Measurements from ENCODE around the gene GRAP. TPM values are rescaled to one million over a fixed set of nuclear protein-coding genes. Genes with fewer than 3 reads are reported as not detected.

The GRAP gene
- total RNA-seq, 1 donor from 2014 or later, result not detected

- Histone ChIP-seq H3K36me3 (ENCODE audit: control insufficient read depth, insufficient read depth, low read length) (peaks cover 46% of the 10 kb centered on the region), H3K4me3 (ENCODE audit: low read depth, low read length) (no peak overlapping the region), H3K27me3 (ENCODE audit: control insufficient read depth, insufficient read depth, low read length) (no peaks in the 10 kb centered on the region)
- TF ChIP-seq CTCF (IDR thresholded peaks at IDR 0.05; ENCODE audit: insufficient read depth, low read length, severe bottlenecking), result no peak
- no peak for FAIRE-seq
- no peak for DNase-seq (ENCODE audit: low read depth)
Measured at GRCh38 chr17:18995220-18995619, 51.5 kb downstream of the GRAP start.

DNA sequence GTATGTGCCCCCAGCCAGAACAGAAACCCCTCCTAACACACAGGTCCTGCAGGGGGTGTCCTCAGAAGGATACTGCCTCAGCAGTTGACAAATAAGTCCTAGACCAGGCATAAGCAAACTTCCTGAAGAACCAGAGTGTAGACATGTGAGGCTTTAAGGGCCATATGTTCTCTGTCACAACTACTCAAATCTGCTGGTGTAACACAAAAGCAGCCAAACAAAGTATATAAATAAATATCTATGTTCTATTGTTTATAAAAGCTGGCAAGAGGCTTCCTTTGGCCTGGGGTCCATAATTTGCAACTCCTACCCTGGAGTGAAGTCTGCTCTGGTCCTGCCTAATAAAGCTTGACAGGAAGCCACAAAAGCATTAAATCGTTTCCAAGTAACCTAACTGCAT is 52.1 kb downstream of the GRAP start:
- no peak for TF ChIP-seq CTCF (IDR thresholded peaks at IDR 0.05; ENCODE audit: insufficient read depth, low read length, severe bottlenecking)
- DNase-seq (ENCODE audit: low read depth) (no peak), FAIRE-seq (no peak)
- Histone ChIP-seq H3K36me3 (ENCODE audit: control insufficient read depth, insufficient read depth, low read length) (peaks cover 45% of the 10 kb centered on the region), H3K27me3 (ENCODE audit: control insufficient read depth, insufficient read depth, low read length) (no peaks in the 10 kb centered on the region), H3K4me3 (ENCODE audit: low read depth, low read length) (no peak overlapping the region)

DNA sequence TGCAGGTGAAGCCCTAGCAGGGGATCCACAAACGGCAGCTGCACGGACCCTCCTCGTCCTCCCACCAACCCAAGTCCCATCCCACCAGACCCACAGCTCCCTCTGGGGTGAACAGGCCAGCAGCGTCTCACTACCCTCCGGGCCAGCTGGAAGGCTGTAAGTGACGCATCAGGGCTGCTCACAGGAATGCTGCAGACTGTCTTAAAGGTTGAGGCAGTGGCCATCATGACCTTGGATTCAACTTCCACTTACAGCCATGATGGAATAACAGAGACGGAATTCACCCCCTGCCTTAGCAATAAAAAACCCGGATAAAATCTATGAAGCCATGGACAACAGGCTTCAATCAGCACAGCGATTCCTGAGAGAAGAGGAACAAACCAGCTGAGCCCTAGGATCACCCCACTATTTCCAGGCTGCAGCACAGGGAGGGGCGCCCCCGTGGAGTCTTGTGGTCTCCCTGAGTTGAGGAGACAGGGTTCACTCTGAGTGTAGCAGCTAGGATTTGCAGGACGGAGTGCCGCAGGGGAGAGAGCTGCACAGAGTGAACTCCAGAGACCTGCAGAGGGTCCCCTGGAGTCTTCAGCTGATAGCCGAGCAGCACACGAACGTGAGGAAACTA is 52.7 kb downstream of the GRAP start:
- no peak overlapping the region for H3K4me3 ChIP-seq (ENCODE audit: low read depth, low read length)
- no peak for FAIRE-seq
- TF ChIP-seq CTCF (IDR thresholded peaks at IDR 0.05; ENCODE audit: insufficient read depth, low read length, severe bottlenecking), result no peak
- DNase-seq (ENCODE audit: low read depth), result no peak
- H3K27me3 ChIP-seq (ENCODE audit: control insufficient read depth, insufficient read depth, low read length), result no peaks in the 10 kb centered on the region
- H3K36me3 ChIP-seq (ENCODE audit: control insufficient read depth, insufficient read depth, low read length), result peaks cover 41% of the 10 kb centered on the region

GRCh38 chr17:18992454-18993130 is 54.2 kb downstream of the GRAP start:
- H3K27me3 ChIP-seq (ENCODE audit: control insufficient read depth, insufficient read depth, low read length), result no peaks in the 10 kb centered on the region

DNA sequence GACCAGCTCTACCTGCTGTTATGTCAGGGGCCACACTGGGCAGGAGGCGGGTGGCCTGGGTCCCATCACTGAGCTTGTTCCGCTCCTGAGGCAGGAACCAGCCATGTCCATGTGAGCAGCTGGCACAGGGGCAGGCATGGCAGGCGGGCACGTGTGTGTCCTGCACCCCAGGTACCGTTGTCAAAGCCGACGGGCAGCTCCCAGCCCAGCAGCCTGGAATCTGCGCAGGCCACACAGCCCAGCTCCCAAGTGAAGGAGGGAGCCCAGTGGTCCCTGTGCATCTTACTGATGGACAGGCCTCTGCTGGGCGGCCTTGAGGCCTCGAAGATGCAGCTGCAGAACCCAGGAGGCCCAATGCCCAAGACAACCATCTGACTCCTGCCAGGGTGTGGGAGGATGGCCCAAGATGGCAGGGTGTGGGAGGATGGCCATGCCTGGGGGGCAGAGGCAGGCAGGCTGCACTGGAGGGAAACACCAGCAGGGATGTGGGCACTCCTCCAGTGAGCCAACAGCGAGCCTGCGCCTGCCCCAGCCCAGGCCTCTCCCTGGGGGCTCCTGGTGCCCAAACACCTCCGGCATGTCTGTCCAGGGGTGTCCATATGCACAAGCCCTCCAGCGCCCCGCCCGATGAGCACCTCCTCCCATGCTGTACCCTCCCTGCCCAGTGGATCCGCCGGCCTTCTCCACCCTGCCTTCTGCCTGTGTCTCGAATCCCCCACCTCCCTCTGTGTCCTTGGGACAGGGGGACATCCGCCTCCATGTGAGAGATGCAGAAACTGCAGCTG is 55.0 kb downstream of the GRAP start:
- DNase-seq (ENCODE audit: low read depth) (no peak), FAIRE-seq (no peak)
- Histone ChIP-seq H3K4me3 (ENCODE audit: low read depth, low read length) (no peak overlapping the region), H3K36me3 (ENCODE audit: control insufficient read depth, insufficient read depth, low read length) (peaks cover 44% of the 10 kb centered on the region), H3K27me3 (ENCODE audit: control insufficient read depth, insufficient read depth, low read length) (no peaks in the 10 kb centered on the region)
- no peak for TF ChIP-seq CTCF (IDR thresholded peaks at IDR 0.05; ENCODE audit: insufficient read depth, low read length, severe bottlenecking)

More at GRCh38 chr17:18992454-18993130, 54.2 kb downstream of the GRAP start:
- no peak for TF ChIP-seq CTCF (IDR thresholded peaks at IDR 0.05; ENCODE audit: insufficient read depth, low read length, severe bottlenecking)
- FAIRE-seq (no peak), DNase-seq (ENCODE audit: low read depth) (no peak)
- Histone ChIP-seq H3K36me3 (ENCODE audit: control insufficient read depth, insufficient read depth, low read length) (peaks cover 44% of the 10 kb centered on the region), H3K4me3 (ENCODE audit: low read depth, low read length) (no peak overlapping the region)

All from bronchial epithelial cell (primary cell).